ENCODE data around the gene ARHGAP24.
"Not testable (repeated sequence)": the region's sequence is repeated elsewhere in the genome, so short reads cannot be mapped to it uniquely, and the experiment has no call there.

ARHGAP24 gene

DNA sequence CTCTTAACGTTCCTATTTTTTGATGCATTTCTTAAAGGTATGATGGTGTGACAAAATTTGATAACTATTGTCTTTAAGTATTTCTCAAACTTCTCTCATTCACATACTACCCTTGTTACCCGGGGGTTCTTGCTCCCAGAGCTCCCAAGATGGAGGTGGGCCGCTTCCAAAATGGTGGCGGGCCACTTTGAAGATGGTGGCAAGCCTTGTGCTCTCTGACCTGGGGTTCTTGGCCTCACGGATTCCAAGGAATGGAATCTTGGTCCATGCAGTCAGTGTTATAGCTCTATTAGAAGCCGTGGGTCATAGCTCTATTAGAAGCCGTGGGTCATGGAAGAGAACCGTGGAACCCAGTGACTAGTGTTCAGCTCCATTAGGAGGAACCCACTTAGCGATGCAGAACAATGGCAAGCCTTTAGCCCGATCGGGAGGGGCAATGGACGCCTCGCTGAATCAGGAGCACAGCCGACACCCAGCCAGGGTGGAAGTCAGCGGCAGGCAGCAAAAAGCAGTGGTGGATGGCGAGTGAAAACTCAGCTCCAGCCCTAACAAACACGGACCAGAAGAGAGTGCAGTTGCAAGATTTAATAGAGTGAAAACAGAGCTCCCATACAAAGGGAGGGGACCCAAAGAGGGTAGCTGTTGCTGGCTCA is 481.5 kb downstream of the ARHGAP24 start:
- no peak for DNase-seq (ENCODE audit: low read depth in 2 of 2)

DNA sequence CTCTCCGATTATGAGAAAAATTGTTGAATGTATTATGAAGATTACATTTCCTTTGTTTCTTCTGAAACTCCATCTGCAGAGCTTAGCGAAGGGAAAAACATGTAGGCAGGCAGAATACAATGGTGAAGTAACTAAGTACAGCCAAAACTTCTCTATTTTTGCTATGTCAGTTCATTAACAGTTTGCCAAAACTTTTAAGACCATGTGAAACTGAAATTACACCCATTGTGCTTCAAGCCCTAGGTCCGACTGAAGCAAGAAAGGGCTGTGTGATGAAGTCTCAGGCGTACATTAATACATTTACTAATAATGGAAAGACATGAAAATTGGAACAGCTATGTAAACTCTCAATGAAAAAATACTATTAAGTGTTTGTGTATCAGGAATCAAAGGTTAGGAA is 486.9 kb downstream of the ARHGAP24 start:
- no peak for DNase-seq (ENCODE audit: low read depth in 2 of 2)

DNA sequence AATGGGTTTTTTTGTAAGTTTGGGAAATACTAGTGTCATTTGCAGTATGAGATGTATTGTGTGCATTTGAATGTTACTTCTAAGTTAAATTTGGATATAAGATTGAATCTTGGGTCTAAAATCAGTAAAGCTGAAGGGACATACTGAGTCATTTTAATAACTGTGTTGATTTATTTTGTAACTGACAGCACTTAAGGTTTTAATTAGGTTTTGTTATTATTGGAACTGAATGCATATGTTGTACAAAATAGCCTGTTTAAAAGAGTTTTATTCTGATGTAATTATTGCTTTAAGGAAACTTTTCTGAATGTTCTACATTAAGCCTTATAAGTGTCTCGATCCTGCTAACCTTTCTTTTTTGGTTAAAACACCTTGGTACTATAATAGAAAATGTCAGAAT is 488.3 kb downstream of the ARHGAP24 start:
- DNase-seq (ENCODE audit: low read depth in 2 of 2) = no peak

GRCh38 chr4:85964298-85964697 is 489.3 kb downstream of the ARHGAP24 start:
- DNase-seq (ENCODE audit: low read depth in 2 of 2) = no peak

DNA sequence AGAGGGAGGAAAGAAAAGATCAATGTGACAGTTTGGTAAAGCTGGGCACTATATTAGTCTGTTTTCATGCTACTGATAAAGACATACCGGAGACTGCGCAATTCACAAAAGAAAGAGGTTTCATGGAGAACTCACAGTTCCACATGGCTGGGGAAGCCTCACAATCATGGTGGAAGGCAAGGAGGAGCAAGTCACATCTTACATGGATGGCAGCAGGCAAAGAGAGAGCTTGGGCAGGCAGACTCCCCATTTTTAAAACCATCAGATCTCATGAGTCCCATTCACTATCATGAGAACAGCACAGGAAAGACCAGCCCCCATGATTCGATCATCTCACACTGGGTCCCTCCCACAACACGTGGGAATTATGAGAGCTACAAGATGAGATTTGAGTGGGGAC is 490.1 kb downstream of the ARHGAP24 start:
- DNase-seq (ENCODE audit: low read depth in 2 of 2) = not testable (repeated sequence)

- no peak for DNase-seq (ENCODE audit: low read depth in 2 of 2)
Observed at GRCh38 chr4:85965529-85965928, 490.6 kb downstream of the ARHGAP24 start.

GRCh38 chr4:85966373-85966772 is 491.4 kb downstream of the ARHGAP24 start:
- no peak for DNase-seq (ENCODE audit: low read depth in 2 of 2)

GRCh38 chr4:85967872-85968271 is 492.9 kb downstream of the ARHGAP24 start:
- DNase-seq (ENCODE audit: low read depth in 2 of 2) = no peak

GRCh38 chr4:85968945-85969819 is 494.2 kb downstream of the ARHGAP24 start:
- DNase-seq (ENCODE audit: low read depth in 2 of 2) = no peak

GRCh38 chr4:85970535-85970934 is 495.6 kb downstream of the ARHGAP24 start:
- no peak for DNase-seq (ENCODE audit: low read depth in 2 of 2)

DNA sequence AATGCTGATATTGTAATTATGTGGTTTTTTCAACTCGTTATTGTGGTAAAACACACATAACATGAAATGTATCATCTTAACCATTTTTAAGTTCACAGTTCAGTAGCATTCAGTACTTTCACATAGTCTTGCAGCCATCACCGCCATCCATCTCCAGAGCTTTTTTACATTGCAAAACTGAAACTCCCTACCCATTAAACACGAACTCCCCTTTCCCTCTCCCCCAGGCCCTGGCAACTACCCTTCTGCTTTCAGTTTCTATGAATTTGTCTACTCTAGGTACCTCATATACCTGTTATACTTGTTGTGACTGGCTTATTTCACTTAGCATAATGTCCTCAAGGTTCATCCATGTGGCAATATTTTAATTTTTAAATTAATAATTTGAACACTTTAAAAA is 504.3 kb downstream of the ARHGAP24 start:
- DNase-seq (ENCODE audit: low read depth in 2 of 2) = no peak

DNA sequence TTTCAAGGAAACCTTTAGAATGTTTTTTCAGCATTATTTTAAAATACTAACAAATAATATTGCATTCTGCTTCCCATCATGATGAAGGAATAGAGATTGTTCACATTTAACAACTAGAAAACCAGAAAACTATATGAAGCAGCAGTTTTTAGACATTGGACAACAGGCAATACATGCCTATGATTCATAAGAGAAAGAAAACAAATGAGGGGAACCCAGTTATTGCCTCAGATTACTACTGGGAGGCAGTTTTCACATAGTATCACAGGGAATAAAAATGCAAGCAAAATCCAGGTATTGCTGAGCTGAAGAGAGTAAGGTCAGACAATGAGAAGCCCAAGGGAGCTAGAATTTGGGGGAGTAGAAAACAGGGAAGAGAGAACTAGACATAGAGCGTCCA is 511.3 kb downstream of the ARHGAP24 start:
- no peak for DNase-seq (ENCODE audit: low read depth in 2 of 2)

DNA sequence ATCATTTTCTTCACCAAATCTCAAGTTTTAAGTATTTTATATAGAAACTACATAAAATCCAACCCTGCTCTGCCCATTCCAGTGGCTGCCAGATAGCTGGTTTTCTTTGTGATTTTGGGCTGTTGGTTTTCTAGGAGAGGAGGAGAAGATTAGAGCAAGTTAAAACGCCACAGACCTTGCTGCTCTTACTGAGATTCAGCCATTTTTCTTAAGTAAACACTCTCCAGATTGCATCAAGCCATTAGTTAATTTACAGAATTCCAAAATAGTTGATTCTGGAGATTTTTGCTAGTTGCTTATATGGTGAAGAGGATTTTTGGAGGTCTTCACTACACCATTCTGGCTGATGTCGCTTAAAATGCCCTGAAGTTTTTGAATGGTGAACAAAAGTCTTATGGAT is 518.7 kb downstream of the ARHGAP24 start:
- no peak for DNase-seq (ENCODE audit: low read depth in 2 of 2)

GRCh38 chr4:85994576-85994975 is 519.6 kb downstream of the ARHGAP24 start:
- DNase-seq (ENCODE audit: low read depth in 2 of 2) = no peak

DNA sequence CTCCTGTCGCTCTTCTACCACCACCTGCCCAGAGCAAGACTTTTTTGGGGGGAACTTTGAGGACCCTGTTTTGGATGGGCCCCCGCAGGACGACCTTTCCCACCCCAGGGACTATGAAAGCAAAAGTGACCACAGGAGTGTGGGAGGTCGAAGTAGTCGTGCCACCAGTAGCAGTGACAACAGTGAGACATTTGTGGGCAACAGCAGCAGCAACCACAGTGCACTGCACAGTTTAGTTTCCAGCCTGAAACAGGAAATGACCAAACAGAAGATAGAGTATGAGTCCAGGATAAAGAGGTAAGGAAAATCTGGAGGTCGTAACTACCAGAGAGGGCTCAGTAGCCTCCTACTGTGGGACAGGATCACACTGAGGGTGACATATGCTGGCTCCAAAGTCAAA is 520.4 kb downstream of the ARHGAP24 start:
- no peak for DNase-seq (ENCODE audit: low read depth in 2 of 2)

GRCh38 chr4:86001591-86001990 is 526.6 kb downstream of the ARHGAP24 start:
- no peak for DNase-seq (ENCODE audit: low read depth in 2 of 2)

- no peak for DNase-seq (ENCODE audit: low read depth in 2 of 2)
Observed at GRCh38 chr4:86004030-86004429, 529.1 kb downstream of the ARHGAP24 start.

GRCh38 chr4:86006057-86006456 is 531.1 kb downstream of the ARHGAP24 start:
- no peak for DNase-seq (ENCODE audit: low read depth in 2 of 2)

DNA sequence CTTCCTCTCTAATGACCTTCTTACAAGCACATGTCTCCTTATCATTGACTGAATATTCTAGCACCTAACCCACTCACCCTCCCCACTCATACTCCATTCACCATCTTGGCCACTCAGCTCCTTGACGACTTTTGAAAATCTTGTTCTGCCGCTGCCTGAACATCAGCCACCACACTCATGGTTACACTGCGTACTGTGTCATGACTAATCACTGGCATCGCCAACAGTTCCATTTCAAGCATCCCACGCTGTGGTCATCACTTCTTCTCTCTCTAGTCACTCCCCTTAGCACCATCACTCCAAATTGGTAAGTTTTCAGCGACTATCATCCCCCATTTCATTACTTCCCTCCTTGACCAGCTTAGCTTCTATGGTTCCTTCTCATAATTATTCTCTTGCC is 532.1 kb downstream of the ARHGAP24 start:
- DNase-seq (ENCODE audit: low read depth in 2 of 2) = no peak

GRCh38 chr4:86011117-86011516 is 536.2 kb downstream of the ARHGAP24 start:
- no peak for DNase-seq (ENCODE audit: low read depth in 2 of 2)

- no peak for DNase-seq (ENCODE audit: low read depth in 2 of 2)
Observed at GRCh38 chr4:86013621-86014020, 538.7 kb downstream of the ARHGAP24 start.

- no peak for DNase-seq (ENCODE audit: low read depth in 2 of 2)
Observed at GRCh38 chr4:86014599-86014998, 539.6 kb downstream of the ARHGAP24 start.
